GM18858 (cell line): Measurements from ENCODE around the gene ASB1.

Experiments used
- ATAC-seq: cut with Tn5 transposase; IDR thresholded peaks from one replicate; pipeline ENCODE4 v1.9.1; 2021; ENCODE audit not compliant: unreplicated experiment

Gene ASB1

GRCh38 chr2:238426568-238427434 is at the start of gene ASB1:
Gene ASB1, plus strand, starts transcription at chr2:238426927. Its CDS starts 144 bp downstream, at chr2:238427071.
- peak; percentile 65 for ATAC-seq

- ATAC-seq, result no peak
Measured at GRCh38 chr2:238378230-238379095, 48.3 kb upstream of the ASB1 start.

DNA sequence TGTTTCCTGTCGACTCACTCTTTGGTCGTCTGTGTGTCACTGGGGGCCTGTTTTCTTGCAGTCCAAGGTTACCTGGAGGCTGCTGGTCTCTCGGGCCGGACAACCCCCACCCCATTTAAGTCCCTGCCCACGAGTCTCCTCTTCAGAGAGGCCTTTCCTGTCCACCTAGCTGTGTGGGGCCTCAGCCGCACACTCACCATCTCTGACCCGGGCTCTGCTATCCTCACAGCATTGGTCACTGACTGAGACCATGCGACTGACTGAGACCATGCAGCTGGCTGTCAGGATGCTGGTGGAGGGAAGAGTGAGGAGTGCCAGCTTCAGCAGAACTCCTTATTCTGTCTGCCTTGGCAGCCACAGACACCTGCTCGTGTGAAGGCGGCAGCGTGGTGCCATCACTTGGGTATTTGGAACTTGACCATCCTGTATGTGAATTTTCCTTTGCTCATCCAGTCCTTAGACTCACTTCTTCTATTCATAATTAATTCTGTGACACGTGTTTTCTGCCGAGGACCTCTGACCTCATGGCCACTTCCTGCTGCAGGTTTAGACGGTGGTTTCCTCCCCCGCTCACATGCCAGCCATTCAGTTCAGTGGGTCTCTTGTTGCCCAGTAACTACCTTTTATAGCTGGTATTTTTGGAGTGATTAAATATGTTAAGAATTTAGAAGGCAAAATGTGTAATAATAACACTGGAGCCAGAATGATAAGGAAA is 47.5 kb upstream of the ASB1 start:
- ATAC-seq, result no peak

DNA sequence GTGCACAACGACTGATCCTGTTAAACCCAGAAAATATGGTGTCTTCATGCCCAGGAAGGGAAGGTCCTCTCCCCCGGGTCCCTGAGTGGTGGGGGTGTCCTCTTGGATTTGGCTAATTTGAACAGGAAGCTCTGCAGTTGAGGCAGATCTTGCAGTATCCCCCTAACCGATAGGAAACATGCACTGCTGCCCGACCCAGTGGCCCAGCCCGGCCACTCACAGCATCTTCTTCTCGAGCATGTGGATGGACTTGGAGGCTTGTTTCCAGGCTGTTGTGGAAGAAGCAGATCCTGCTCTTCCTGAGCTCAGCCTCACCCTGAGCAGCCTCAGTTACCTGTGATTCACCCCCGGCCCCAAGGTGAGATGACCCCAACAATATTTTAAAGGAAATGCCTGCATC is 46.4 kb upstream of the ASB1 start:
- ATAC-seq, result no peak

DNA sequence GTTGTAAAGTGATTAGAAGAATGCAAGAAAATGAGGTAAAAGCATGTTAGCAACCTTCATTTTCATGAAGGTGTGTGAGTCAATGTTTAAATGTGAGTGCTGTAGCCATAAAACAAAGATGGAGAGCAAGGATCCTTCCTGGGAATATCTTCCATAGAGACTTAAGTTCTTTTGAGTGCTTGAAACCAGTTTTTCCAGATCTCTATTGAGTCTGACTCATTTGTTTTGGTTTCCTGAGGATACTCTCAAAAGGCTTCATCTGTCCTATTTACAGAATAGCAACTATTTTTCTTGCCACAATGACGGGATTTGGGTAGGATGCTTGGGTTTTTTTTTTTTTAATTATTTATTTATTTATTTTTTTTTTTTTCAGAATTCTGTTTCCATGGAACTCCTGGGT is 45.9 kb upstream of the ASB1 start:
- no peak for ATAC-seq

- no peak for ATAC-seq
Measured at GRCh38 chr2:238381341-238382115, 45.2 kb upstream of the ASB1 start.

DNA sequence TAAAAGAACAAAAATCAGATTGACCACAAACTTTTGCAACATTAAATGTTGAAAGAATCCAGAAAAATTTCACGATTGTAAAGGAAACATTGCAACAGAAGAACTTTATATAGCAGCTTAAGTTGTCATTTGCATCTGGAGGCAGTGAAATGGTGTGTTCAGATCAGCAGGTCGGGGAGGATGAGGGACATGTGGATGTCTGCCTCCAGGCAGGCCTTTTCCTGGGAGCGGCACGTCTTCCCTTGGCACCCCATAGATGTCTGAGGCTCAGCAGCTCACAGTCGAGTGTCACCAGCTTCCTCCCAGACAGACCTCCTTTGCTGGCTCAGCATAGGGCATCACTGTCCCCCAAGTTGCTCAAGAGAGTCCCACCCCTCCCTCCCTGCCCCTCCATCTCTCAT is 44.3 kb upstream of the ASB1 start:
- no peak for ATAC-seq

- ATAC-seq, result no peak
Measured at GRCh38 chr2:238383135-238383534, 43.6 kb upstream of the ASB1 start.

- ATAC-seq, result no peak
Measured at GRCh38 chr2:238383743-238384380, 42.9 kb upstream of the ASB1 start.

- ATAC-seq, result no peak
Measured at GRCh38 chr2:238387332-238387731, 39.4 kb upstream of the ASB1 start.

- ATAC-seq, result no peak
Measured at GRCh38 chr2:238388794-238389193, 37.9 kb upstream of the ASB1 start.

GRCh38 chr2:238389988-238390589 is 36.6 kb upstream of the ASB1 start:
- ATAC-seq, result no peak

DNA sequence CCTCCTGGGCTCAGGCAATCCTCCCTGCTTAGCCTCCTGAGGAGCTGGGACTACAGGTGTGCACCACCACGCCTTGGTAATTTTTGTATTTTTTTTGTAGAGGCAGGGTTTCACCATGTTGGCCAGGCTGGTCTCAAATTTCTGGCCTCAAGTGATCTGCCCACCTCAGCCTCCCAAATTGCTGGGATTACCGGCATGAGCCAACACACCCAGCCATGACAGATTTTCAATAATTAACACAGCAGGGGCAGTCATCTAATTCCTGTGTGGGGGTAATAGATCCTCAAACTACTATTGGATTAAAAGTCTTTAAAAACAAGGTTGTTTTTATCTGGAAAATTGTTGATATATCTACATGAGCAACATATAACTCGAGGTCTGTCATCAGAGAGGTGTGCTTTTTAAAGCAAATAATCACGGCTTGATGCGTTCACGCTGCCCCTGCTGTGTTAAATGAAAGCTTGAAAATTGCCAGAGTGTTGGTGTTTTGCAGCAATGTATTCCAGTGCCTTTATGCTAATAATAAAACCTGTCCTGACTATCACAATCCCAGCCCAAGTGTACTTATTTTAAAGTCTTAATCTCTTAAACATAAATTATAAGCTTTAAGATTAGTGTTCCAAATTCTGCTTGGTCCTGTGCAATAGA is 35.6 kb upstream of the ASB1 start:
- ATAC-seq, result no peak

DNA sequence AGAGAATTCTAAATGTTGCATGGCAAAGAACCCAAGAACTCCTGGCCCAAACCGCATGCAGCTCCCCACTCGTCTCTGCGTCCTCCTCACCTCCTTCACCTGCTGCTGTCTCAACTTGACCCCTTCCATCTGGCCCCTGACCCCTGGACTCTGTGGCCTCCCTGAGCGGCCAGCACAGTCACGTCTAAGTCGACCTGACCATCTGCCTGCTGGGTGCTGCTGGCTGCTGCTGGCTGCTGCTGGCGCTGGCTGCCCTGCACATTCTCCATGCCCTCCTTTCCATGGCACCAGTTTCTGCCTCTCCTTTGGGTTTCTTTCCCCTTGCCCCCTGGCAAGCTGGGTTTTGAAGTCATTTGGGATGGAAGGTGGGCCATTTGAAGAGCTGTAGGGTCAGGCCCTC is 30.1 kb upstream of the ASB1 start:
- ATAC-seq, result no peak

DNA sequence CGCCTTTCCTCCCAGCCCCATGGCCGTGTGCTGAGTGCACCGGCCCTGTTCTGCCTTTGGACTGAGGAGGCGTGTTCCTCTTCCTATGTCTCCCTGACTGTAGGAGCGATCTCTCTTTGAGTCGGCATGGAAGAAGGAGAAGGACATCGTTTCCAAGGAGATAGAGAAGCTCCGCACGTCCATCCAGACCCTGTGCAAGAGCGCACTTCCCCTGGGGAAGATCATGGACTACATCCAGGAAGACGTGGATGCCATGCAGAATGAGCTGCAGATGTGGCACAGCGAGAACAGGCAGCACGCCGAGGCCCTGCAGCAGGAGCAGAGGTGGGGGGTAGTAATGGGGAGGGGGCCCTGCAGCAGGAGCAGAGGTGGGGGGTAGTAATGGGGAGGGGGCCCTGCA is 29.4 kb upstream of the ASB1 start:
- no peak for ATAC-seq

- ATAC-seq, result no peak
Measured at GRCh38 chr2:238398577-238398976, 28.1 kb upstream of the ASB1 start.

GRCh38 chr2:238399094-238399493 is 27.6 kb upstream of the ASB1 start:
- ATAC-seq, result no peak

DNA sequence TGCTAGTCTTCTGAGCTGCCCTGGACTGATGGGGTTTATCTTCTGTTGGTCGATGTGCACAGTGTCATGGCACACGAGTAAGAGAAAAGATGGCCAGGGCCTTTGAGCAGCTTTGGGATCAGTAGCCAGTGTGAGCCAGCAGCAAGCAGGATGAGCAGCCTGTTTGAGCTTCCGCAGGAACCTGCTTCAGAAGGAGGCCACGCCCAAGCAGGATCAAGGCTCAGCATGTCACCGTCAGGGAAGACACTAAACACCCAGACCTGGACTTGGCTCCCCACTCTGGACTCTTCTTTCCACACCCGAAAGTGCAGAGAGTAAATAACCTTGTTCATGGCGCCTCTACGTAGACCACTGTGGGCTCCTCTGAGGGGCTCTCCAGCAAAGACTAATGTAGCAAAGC is 25.2 kb upstream of the ASB1 start:
- ATAC-seq, result no peak
